Measurements from ENCODE around the gene ADGRF5.

Gene ADGRF5

GRCh38 chr6:46963039-46963438, 41.3 kb upstream of the ADGRF5 start:
- TF ChIP-seq CTCF (IDR thresholded peaks at IDR 0.05; ENCODE audit: low read depth, low read length, missing control alignments), result no peak
- Histone ChIP-seq H3K27me3 (replicated peaks) (no peaks in the 10 kb centered on the region), H3K27ac (peak overlapping the region; percentile 25), H3K36me3 (replicated peaks) (no peaks in the 10 kb centered on the region), H3K4me3 (ENCODE audit: low read depth, low read length) (no peak overlapping the region)
- no peak for DNase-seq
- in situ Hi-C loops (cut with HindIII; ENCODE audit: low pct_ligation_motif_present, low sequenced_read_pairs), result no loop called here

- DNase-seq, result no peak
- in situ Hi-C loops (cut with HindIII; ENCODE audit: low pct_ligation_motif_present, low sequenced_read_pairs), result no loop called here
- Histone ChIP-seq H3K27ac (no peak overlapping the region), H3K36me3 (replicated peaks) (no peaks in the 10 kb centered on the region), H3K27me3 (replicated peaks) (no peaks in the 10 kb centered on the region), H3K4me3 (ENCODE audit: low read depth, low read length) (no peak overlapping the region)
- TF ChIP-seq CTCF (IDR thresholded peaks at IDR 0.05; ENCODE audit: low read depth, low read length, missing control alignments), result no peak
Measured at GRCh38 chr6:46961711-46962110, 40.0 kb upstream of the ADGRF5 start.

- no peak for DNase-seq
- Histone ChIP-seq H3K27me3 (replicated peaks) (no peaks in the 10 kb centered on the region), H3K27ac (no peak overlapping the region), H3K36me3 (replicated peaks) (no peaks in the 10 kb centered on the region), H3K4me3 (ENCODE audit: low read depth, low read length) (no peak overlapping the region)
- in situ Hi-C loops (cut with HindIII; ENCODE audit: low pct_ligation_motif_present, low sequenced_read_pairs), result no loop called here
- TF ChIP-seq CTCF (IDR thresholded peaks at IDR 0.05; ENCODE audit: low read depth, low read length, missing control alignments), result no peak
Measured at GRCh38 chr6:46961232-46961631, 39.5 kb upstream of the ADGRF5 start.

GRCh38 chr6:46959419-46959818, 37.7 kb upstream of the ADGRF5 start:
- H3K27me3 ChIP-seq (replicated peaks), result no peaks in the 10 kb centered on the region
- no peak overlapping the region for H3K4me3 ChIP-seq (ENCODE audit: low read depth, low read length)
- H3K27ac ChIP-seq, result no peak overlapping the region
- no peak for TF ChIP-seq CTCF (IDR thresholded peaks at IDR 0.05; ENCODE audit: low read depth, low read length, missing control alignments)
- no peak for DNase-seq
- H3K36me3 ChIP-seq (replicated peaks), result no peaks in the 10 kb centered on the region
- in situ Hi-C loops (cut with HindIII; ENCODE audit: low pct_ligation_motif_present, low sequenced_read_pairs), result no loop called here

- no peak overlapping the region for H3K27ac ChIP-seq
- TF ChIP-seq CTCF (IDR thresholded peaks at IDR 0.05; ENCODE audit: low read depth, low read length, missing control alignments), result no peak
- no peak overlapping the region for H3K4me3 ChIP-seq (ENCODE audit: low read depth, low read length)
- in situ Hi-C loops (cut with HindIII; ENCODE audit: low pct_ligation_motif_present, low sequenced_read_pairs), result no loop called here
- no peaks in the 10 kb centered on the region for H3K27me3 ChIP-seq (replicated peaks)
- no peak for DNase-seq
- H3K36me3 ChIP-seq (replicated peaks), result no peaks in the 10 kb centered on the region
Measured at GRCh38 chr6:46956409-46956808, 34.7 kb upstream of the ADGRF5 start.

- Histone ChIP-seq H3K4me3 (ENCODE audit: low read depth, low read length) (no peak overlapping the region), H3K27me3 (replicated peaks) (no peaks in the 10 kb centered on the region), H3K27ac (no peak overlapping the region), H3K36me3 (replicated peaks) (no peaks in the 10 kb centered on the region)
- no peak for DNase-seq
- no peak for TF ChIP-seq CTCF (IDR thresholded peaks at IDR 0.05; ENCODE audit: low read depth, low read length, missing control alignments)
- in situ Hi-C loops (cut with HindIII; ENCODE audit: low pct_ligation_motif_present, low sequenced_read_pairs), result no loop called here
Measured at GRCh38 chr6:46954837-46955451, 33.2 kb upstream of the ADGRF5 start.

All from brain microvascular endothelial cell (primary cell).